IMR-90 (cell line): ENCODE results near the gene IL1RAP. TPM values are rescaled to one million over a fixed set of nuclear protein-coding genes. Genes with fewer than 3 reads are reported as not detected.

Source experiments
- ATAC-seq: fragments of 200-7000 bp; cut with Tn5 transposase; 2 replicates; pipeline ENCODE4 v1.9.1; 2020; ENCODE audit warnings: low read depth, mild to moderate bottlenecking, moderate library complexity
- BruUV-seq: library from RNA; stranded (reverse); fragments of 400-500 nt; replicated peaks from 2 replicates; lab custom pipeline; 2021; lab: Mats Ljungman, UMichigan
- CTCF ChIA-PET: fragments of 300-600 bp; formaldehyde crosslinking; extraction: SDS; loops from one replicate; lab custom pipeline; 2021; ENCODE audit warnings: antibody characterized with exemption; lab: Yijun Ruan, JAX
- POLR2A ChIA-PET: fragments of 300-600 bp; sonication (Branson Sonifier 250); formaldehyde crosslinking; loops from one replicate; lab custom pipeline; 2022; ENCODE audit warnings: antibody characterized with exemption; ENCODE audit not compliant: unreplicated experiment; lab: Charles Lee
- DNase-seq: peaks from one replicate; pipeline ENCODE4 v3.0.0; 2013
- H2AFZ ChIP-seq: replicated peaks from 2 replicates; pipeline ENCODE3; 2013; ENCODE audit warnings: low read length, mild to moderate bottlenecking; ENCODE audit not compliant: poor library complexity
- H2AK5ac ChIP-seq: 2 replicates; pipeline ENCODE4 v1.6.1; 2013; ENCODE audit warnings: low read depth, low read length, inconsistent platforms
- H2AK9ac ChIP-seq: replicated peaks from 2 replicates; pipeline ENCODE3; 2013; ENCODE audit warnings: mild to moderate bottlenecking, low read depth, low read length, moderate library complexity; ENCODE audit not compliant: poor library complexity
- H2BK120ac ChIP-seq: 2 replicates; pipeline ENCODE4 v1.6.1; 2013; ENCODE audit warnings: low read depth, low read length, inconsistent platforms
- H2BK15ac ChIP-seq: 3 replicates; pipeline ENCODE4 v1.6.1; 2013; ENCODE audit warnings: low read depth, low read length, inconsistent platforms
- H2BK20ac ChIP-seq: 2 replicates; pipeline ENCODE4 v1.6.1; 2013; ENCODE audit warnings: low read depth, mild to moderate bottlenecking, inconsistent platforms, low read length, moderate library complexity
- H2BK5ac ChIP-seq: 2 replicates; pipeline ENCODE4 v1.6.1; 2013; ENCODE audit warnings: mild to moderate bottlenecking, low read depth, low read length, inconsistent platforms; ENCODE audit not compliant: poor library complexity, severe bottlenecking
- H3K14ac ChIP-seq: replicated peaks from 2 replicates; pipeline ENCODE4 v1.6.1; 2013; ENCODE audit warnings: low read depth, low read length, inconsistent platforms
- H3K18ac ChIP-seq: 2 replicates; pipeline ENCODE4 v1.6.1; 2013; ENCODE audit warnings: low read depth, low read length, control low read depth
- H3K23ac ChIP-seq: 2 replicates; pipeline ENCODE4 v1.6.1; 2013; ENCODE audit warnings: low read depth, low read length, inconsistent platforms
- H3K27ac ChIP-seq: 2 replicates; pipeline ENCODE4 v1.5.1; 2013; ENCODE audit warnings: mild to moderate bottlenecking, control low read depth, low read length; ENCODE audit not compliant: insufficient read depth
- H3K27me3 ChIP-seq: 2 replicates; pipeline ENCODE4 v1.6.1; 2013; ENCODE audit warnings: low read length; ENCODE audit not compliant: control insufficient read depth, insufficient read depth
- H3K36me3 ChIP-seq: 2 replicates; pipeline ENCODE4 v1.6.1; 2013; ENCODE audit warnings: low read length, mixed read lengths; ENCODE audit not compliant: control insufficient read depth, insufficient read depth
- H3K4ac ChIP-seq: 2 replicates; pipeline ENCODE4 v1.6.1; 2013; ENCODE audit warnings: low read depth, low read length, inconsistent platforms
- H3K4me1 ChIP-seq: 2 replicates; pipeline ENCODE4 v1.6.1; 2013; ENCODE audit warnings: low read length, mixed read lengths; ENCODE audit not compliant: control insufficient read depth, insufficient read depth
- H3K4me2 ChIP-seq: 2 replicates; pipeline ENCODE4 v1.6.1; 2013; ENCODE audit warnings: low read depth, mild to moderate bottlenecking, control low read depth, low read length, moderate library complexity
- H3K4me3 ChIP-seq: 2 replicates; pipeline ENCODE4 v1.5.1; 2013; ENCODE audit warnings: low read depth, mild to moderate bottlenecking, control low read depth, low read length, moderate library complexity; ENCODE audit not compliant: insufficient read depth
- H3K56ac ChIP-seq: 2 replicates; pipeline ENCODE4 v1.6.1; 2013; ENCODE audit warnings: low read length, inconsistent platforms; ENCODE audit not compliant: insufficient read depth; ENCODE audit errors: extremely low read depth
- H3K79me1 ChIP-seq, 2 experiments: 2 replicates each; pipeline ENCODE4 v1.6.1; 2013; ENCODE audit warnings: low read length in 2 of 2, inconsistent platforms in 1 of 2, low read depth in 1 of 2
- H3K9ac ChIP-seq: 2 replicates; pipeline ENCODE4 v1.6.1; 2013; ENCODE audit warnings: low read depth, low read length, control low read depth
- H3K9me1 ChIP-seq: 2 replicates; pipeline ENCODE4 v1.6.1; 2013; ENCODE audit warnings: low read length, inconsistent platforms; ENCODE audit not compliant: insufficient read depth
- H3K9me3 ChIP-seq: 2 replicates; pipeline ENCODE4 v1.6.1; 2013; ENCODE audit warnings: low read length; ENCODE audit not compliant: control insufficient read depth, insufficient read depth
- H4K20me1 ChIP-seq: 2 replicates; pipeline ENCODE4 v1.6.1; 2013; ENCODE audit warnings: low read length, inconsistent platforms; ENCODE audit not compliant: insufficient read depth
- H4K5ac ChIP-seq: 2 replicates; pipeline ENCODE4 v1.6.1; 2013; ENCODE audit warnings: mild to moderate bottlenecking, low read depth, low read length, control low read depth
- H4K8ac ChIP-seq, 2 experiments: 2 replicates each; pipeline ENCODE4 v1.6.1; 2013; ENCODE audit warnings: low read depth in 2 of 2, low read length in 2 of 2, control low read depth in 1 of 2, inconsistent platforms in 1 of 2
- H4K91ac ChIP-seq: 2 replicates; pipeline ENCODE4 v1.6.1; 2013; ENCODE audit warnings: low read depth, low read length, inconsistent platforms; ENCODE audit not compliant: insufficient read depth
- BHLHE40 ChIP-seq: fragments of 150-350 bp; IDR thresholded peaks from 2 replicates; pipeline ENCODE4 v1.6.1; 2016; ENCODE audit warnings: mild to moderate bottlenecking, low read depth, low read length
- CEBPB ChIP-seq: IDR thresholded peaks from 2 replicates; pipeline ENCODE4 v1.6.1; 2012; ENCODE audit warnings: low read depth, low read length, improper control_type of control experiment
- CHD1 ChIP-seq: IDR thresholded peaks from 2 replicates; pipeline ENCODE4 v1.6.1; 2012; ENCODE audit warnings: low read depth, low read length, improper control_type of control experiment
- CTCF ChIP-seq: conservative IDR thresholded peaks from 2 replicates; pipeline ENCODE4 v1.5.1; 2012; ENCODE audit warnings: mild to moderate bottlenecking, low read depth, low read length, improper control_type of control experiment
- FOS ChIP-seq: fragments of 150-350 bp; IDR thresholded peaks from 2 replicates; pipeline ENCODE4 v1.6.1; 2016; ENCODE audit warnings: low read depth, low read length
- MAFK ChIP-seq: IDR thresholded peaks from 2 replicates; pipeline ENCODE4 v1.6.1; 2012; ENCODE audit warnings: low read depth, low read length, improper control_type of control experiment
- MAZ ChIP-seq: IDR thresholded peaks from 2 replicates; pipeline ENCODE4 v1.6.1; 2012; ENCODE audit warnings: low read depth, mild to moderate bottlenecking, low read length, improper control_type of control experiment, moderate library complexity, borderline replicate concordance
- MXI1 ChIP-seq: IDR thresholded peaks from 2 replicates; pipeline ENCODE4 v1.6.1; 2012; ENCODE audit warnings: low read depth, mild to moderate bottlenecking, low read length, moderate library complexity, borderline replicate concordance
- NFE2L2 ChIP-seq: fragments of 150-350 bp; IDR thresholded peaks from 2 replicates; pipeline ENCODE4 v1.6.1; 2016; ENCODE audit warnings: low read depth, mild to moderate bottlenecking, low read length
- POLR2A ChIP-seq: IDR thresholded peaks from 2 replicates; pipeline ENCODE4 v1.6.1; 2012; ENCODE audit warnings: mild to moderate bottlenecking, low read depth, low read length
- RCOR1 ChIP-seq: IDR thresholded peaks from 2 replicates; pipeline ENCODE4 v1.6.1; 2012; ENCODE audit warnings: mild to moderate bottlenecking, low read length, improper control_type of control experiment; ENCODE audit not compliant: insufficient replicate concordance
- SMC3 ChIP-seq: fragments of 150-350 bp; IDR thresholded peaks from 2 replicates; pipeline ENCODE4 v1.6.1; 2016; ENCODE audit warnings: low read depth, mild to moderate bottlenecking, antibody characterized with exemption, low read length, moderate library complexity
- USF2 ChIP-seq: fragments of 150-350 bp; IDR thresholded peaks from 2 replicates; pipeline ENCODE4 v1.6.1; 2017; ENCODE audit warnings: mild to moderate bottlenecking, antibody characterized with exemption, low read length, low read depth
- WGBS, 2 experiments: methylation state at CpG; one replicate each; pipeline versions ENCODE4 v1.1.5 to v1.1.7; 2013; ENCODE audit warnings: missing lambda C conversion rate in 2 of 2; ENCODE audit not compliant: insufficient read length in 1 of 2; ENCODE audit errors: extremely low coverage in 2 of 2; 5-methylcytosine and 5-hydroxymethylcytosine counted together
- dilution Hi-C: fragments of 300-500 bp; cut with HindIII; formaldehyde crosslinking; loops from one replicate; pipeline ENCODE4 v1.14.3; 2018; ENCODE audit warnings: low sequenced_read_pairs; ENCODE audit not compliant: unreplicated experiment
- in situ Hi-C: fragments of 300-500 bp; cut with MboI; formaldehyde crosslinking; loops from 3 replicates; pipeline ENCODE4 v1.14.3; 2019; ENCODE audit warnings: low sequenced_read_pairs, inconsistent platforms, mixed read lengths
- intact Hi-C: fragments of 100-400 bp; cut with micrococcal nuclease; formaldehyde crosslinking; loops from 2 replicates; pipeline ENCODE4 v1.10.0; 2022
- polyA plus RNA-seq, 3 experiments: library from polyadenylated mRNA; depleted of rRNA; stranded (reverse); fragments of >200 nt; gene quantifications; 2 replicates each; pipeline ENCODE4 v1.2.3, GENCODE V29; 2012; ENCODE audit warnings: low replicate concordance in 1 of 3
- total RNA-seq: library from RNA; depleted of rRNA; stranded (reverse); fragments of >200 nt; gene quantifications from 2 replicates; pipeline ENCODE4 v1.2.3, GENCODE V29; 2012
- TF ChIP-seq, protein P1 (sequence below): fragments of 150-350 bp; IDR thresholded peaks from 2 replicates; pipeline ENCODE4 v1.6.1; 2016; ENCODE audit warnings: low read depth, mild to moderate bottlenecking, low read length, moderate library complexity, borderline replicate concordance

The IL1RAP gene
- total and polyA plus RNA-seq, 2 of the 4 experiments (the other 2 are of a cell fraction): 8.3 to 11.3 TPM

DNA sequence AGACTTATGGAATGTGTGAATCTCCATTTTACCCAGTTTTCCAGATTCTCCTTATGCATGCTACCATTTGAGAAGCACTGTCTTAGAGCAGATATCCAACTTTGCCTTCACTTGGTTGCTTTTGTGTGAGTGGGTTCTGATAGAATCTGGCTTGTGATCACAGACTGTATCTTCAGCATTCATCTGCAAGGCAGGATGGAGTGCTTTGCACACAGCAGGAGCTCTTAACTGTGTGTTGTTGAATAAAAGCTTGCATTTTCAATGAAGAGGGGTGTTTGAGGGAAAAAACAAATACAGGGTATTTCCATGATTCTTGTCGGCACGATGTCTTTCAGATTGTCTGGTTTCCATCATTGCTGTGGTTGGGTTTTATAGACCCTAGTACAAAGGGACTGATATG lies 24.4 kb downstream of the IL1RAP start:
- Histone ChIP-seq H3K27me3 (no peaks in the 10 kb centered on the region), H2AK5ac (no peak overlapping the region), H3K56ac (no peak overlapping the region), H3K9ac (no peak overlapping the region), H3K4me1 (peaks cover 4% of the 10 kb centered on the region), H3K79me1 (peaks cover 15 to 26% of the 10 kb centered on the region in 2 experiments), H2BK15ac (no peak overlapping the region), H2BK20ac (no peak overlapping the region), H4K20me1 (no peaks in the 10 kb centered on the region), H3K4me2 (no peak overlapping the region), H3K36me3 (no peaks in the 10 kb centered on the region; the same call in 1 of the 2 replicates), H3K27ac (no peak overlapping the region), H3K14ac (no peak overlapping the region), H4K5ac (no peak overlapping the region), H3K9me1 (peaks cover 4% of the 10 kb centered on the region), H3K23ac (no peak overlapping the region), H3K9me3 (no peaks in the 10 kb centered on the region), H3K4ac (no peak overlapping the region), H4K91ac (no peak overlapping the region), H3K18ac (no peak overlapping the region), H3K4me3 (no peak overlapping the region), H2BK5ac (no peak overlapping the region), H2BK120ac (no peak overlapping the region), H4K8ac (no peak overlapping the region), H2AK9ac (no peak overlapping the region), H2AFZ (no peak overlapping the region)
- ATAC-seq (no peak), DNase-seq (no peak)
- intact Hi-C loops (no loop called here), in situ Hi-C loops (no loop called here), dilution Hi-C loops (no loop called here)
- ChIA-PET POLR2A (no interaction called here), CTCF (no interaction called here)
- TF ChIP-seq MXI1 (no peak), SMC3 (no peak), RCOR1 (no peak), POLR2A (no peak), CHD1 (no peak), CTCF (no peak), MAFK (no peak), USF2 (no peak), CEBPB (no peak), NFE2L2 (no peak), MAZ (no peak), BHLHE40 (no peak), FOS (no peak)
- TF ChIP-seq, protein P1, sequence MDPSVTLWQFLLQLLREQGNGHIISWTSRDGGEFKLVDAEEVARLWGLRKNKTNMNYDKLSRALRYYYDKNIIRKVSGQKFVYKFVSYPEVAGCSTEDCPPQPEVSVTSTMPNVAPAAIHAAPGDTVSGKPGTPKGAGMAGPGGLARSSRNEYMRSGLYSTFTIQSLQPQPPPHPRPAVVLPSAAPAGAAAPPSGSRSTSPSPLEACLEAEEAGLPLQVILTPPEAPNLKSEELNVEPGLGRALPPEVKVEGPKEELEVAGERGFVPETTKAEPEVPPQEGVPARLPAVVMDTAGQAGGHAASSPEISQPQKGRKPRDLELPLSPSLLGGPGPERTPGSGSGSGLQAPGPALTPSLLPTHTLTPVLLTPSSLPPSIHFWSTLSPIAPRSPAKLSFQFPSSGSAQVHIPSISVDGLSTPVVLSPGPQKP: no peak
- no CpG with 5 or more reads among the region's 2 CpGs for WGBS, 2 experiments
- BruUV-seq: no TSS peak
